GM12878 (cell line): Measurements from ENCODE around the gene SYT4. TPM values are rescaled to one million over a fixed set of nuclear protein-coding genes. Genes with fewer than 3 reads are reported as not detected.

Experiments
- ATAC-seq: fragments of 200-7000 bp; cut with Tn5 transposase; 3 replicates; pipeline ENCODE4 v1.9.1; 2020; ENCODE audit warnings: mild to moderate bottlenecking, moderate library complexity
- BruUV-seq: library from RNA; stranded (reverse); fragments of 400-500 nt; replicated peaks from 2 replicates; lab custom pipeline; 2021; lab: Mats Ljungman, UMichigan
- CTCF ChIA-PET: fragments of 300-600 bp; sonication (Branson Sonifier 250); formaldehyde crosslinking; extraction: SDS; loops from one replicate; lab custom pipeline; 2021; ENCODE audit warnings: inconsistent platforms; lab: Yijun Ruan, JAX
- POLR2A ChIA-PET: fragments of 350-600 bp; formaldehyde crosslinking; extraction: SDS; loops from one replicate; lab custom pipeline; 2021; ENCODE audit warnings: inconsistent platforms; lab: Charles Lee
- RAD21 ChIA-PET: fragments of 300-600 bp; sonication (Branson Sonifier 250); formaldehyde crosslinking; loops from one replicate; lab custom pipeline; 2023; ENCODE audit warnings: antibody characterized with exemption; ENCODE audit not compliant: unreplicated experiment; lab: Charles Lee
- SMC1A ChIA-PET: fragments of 300-600 bp; sonication (Branson Sonifier 250); formaldehyde crosslinking; loops from one replicate; lab custom pipeline; 2023; ENCODE audit not compliant: unreplicated experiment, uncharacterized antibody; lab: Charles Lee
- DNase-seq: peaks from one replicate; pipeline ENCODE4 v3.0.0-alpha.2; 2011; ENCODE audit warnings: low read depth, low spot score
- FAIRE-seq: peaks from 3 replicates; lab custom pipeline; 2011; peaks lifted over from hg19 to GRCh38; lab: Jason Lieb, UNC
- H2AFZ ChIP-seq: 2 replicates; pipeline ENCODE4 v1.6.0; 2011; ENCODE audit warnings: low read depth, low read length, control low read depth; ENCODE audit not compliant: control insufficient read depth
- H3K27ac ChIP-seq: 2 replicates; pipeline ENCODE4 v1.5.1; 2011; ENCODE audit warnings: control low read depth; ENCODE audit not compliant: control insufficient read depth, insufficient read depth
- H3K27me3 ChIP-seq, 2 experiments: replicated peaks in 1 of 2; 2 replicates each; pipeline versions ENCODE4 v1.6.0 to v1.6.1; 2011; ENCODE audit warnings: low read length in 1 of 2; ENCODE audit not compliant: control insufficient read depth in 2 of 2, insufficient read depth in 2 of 2
- H3K36me3 ChIP-seq, 2 experiments: 2 replicates each; pipeline ENCODE4 v1.5.1; 2011; ENCODE audit warnings: low read length in 1 of 2; ENCODE audit not compliant: control insufficient read depth in 2 of 2, insufficient read depth in 2 of 2
- H3K4me1 ChIP-seq: 2 replicates; pipeline ENCODE4 v1.6.1; 2011; ENCODE audit warnings: mild to moderate bottlenecking, low read length, moderate library complexity, mixed read lengths; ENCODE audit not compliant: control insufficient read depth, insufficient read depth
- H3K4me2 ChIP-seq: 2 replicates; pipeline ENCODE4 v1.6.0; 2011; ENCODE audit warnings: control low read depth; ENCODE audit not compliant: control insufficient read depth, insufficient read depth
- H3K4me3 ChIP-seq: fragments of 200-600 bp; sonication (generic); 2 replicates; pipeline ENCODE4 v1.5.1; 2016
- H3K79me2 ChIP-seq: 2 replicates; pipeline ENCODE4 v1.6.0; 2011; ENCODE audit warnings: low read length; ENCODE audit not compliant: control insufficient read depth, insufficient read depth
- H3K9ac ChIP-seq: 2 replicates; pipeline ENCODE4 v1.8.0; 2011; ENCODE audit warnings: low read length, control low read depth, mixed read lengths; ENCODE audit not compliant: control insufficient read depth, insufficient read depth
- H3K9me3 ChIP-seq: replicated peaks from 3 replicates; pipeline ENCODE4 v1.5.1; 2011; ENCODE audit warnings: mild to moderate bottlenecking, low read length; ENCODE audit not compliant: control insufficient read depth, insufficient read depth
- H4K20me1 ChIP-seq: 2 replicates; pipeline ENCODE4 v1.6.0; 2011; ENCODE audit not compliant: control insufficient read depth, insufficient read depth
- IRF5 ChIP-seq: fragments of 450-650 bp; IDR thresholded peaks from 2 replicates; pipeline ENCODE4 v1.6.1; 2017; ENCODE audit warnings: borderline replicate concordance
- JUND ChIP-seq: IDR thresholded peaks from 2 replicates; pipeline ENCODE4 v1.6.1; 2012; ENCODE audit warnings: low read depth, mild to moderate bottlenecking, low read length, improper control_type of control experiment, moderate library complexity
- NR2C2 ChIP-seq: IDR thresholded peaks from 2 replicates; pipeline ENCODE4 v1.6.1; 2011; ENCODE audit warnings: borderline replicate concordance, low read depth; ENCODE audit not compliant: control insufficient read depth, insufficient read length
- RUNX3 ChIP-seq: IDR thresholded peaks from 2 replicates; pipeline ENCODE4 v1.6.1; 2012; ENCODE audit warnings: low read length, inconsistent platforms
- SMAD5 ChIP-seq: IDR thresholded peaks from 2 replicates; pipeline ENCODE4 v1.6.1; 2016; ENCODE audit warnings: antibody characterized with exemption, low read depth
- SMARCA5 ChIP-seq: fragments of 450-650 bp; IDR thresholded peaks from 2 replicates; pipeline ENCODE4 v1.6.1; 2017; ENCODE audit warnings: mild to moderate bottlenecking
- SMC3 ChIP-seq: IDR thresholded peaks from 2 replicates; pipeline ENCODE4 v1.6.1; 2011; ENCODE audit warnings: low read length, improper control_type of control experiment, borderline replicate concordance
- SP1 ChIP-seq: IDR thresholded peaks from one replicate; pipeline ENCODE4 v1.6.1; 2011; ENCODE audit warnings: low read depth, low read length
- ZNF687 ChIP-seq: fragments of 450-650 bp; IDR thresholded peaks from 2 replicates; pipeline ENCODE4 v1.6.1; 2017; ENCODE audit warnings: mild to moderate bottlenecking, moderate library complexity
- WGBS: methylation state at CpG from one replicate; pipeline ENCODE4 v1.1.6; 2016; ENCODE audit warnings: low lambda C conversion rate; ENCODE audit not compliant: insufficient replicate concordance, insufficient coverage; ENCODE audit errors: missing lambda C conversion rate; 5-methylcytosine and 5-hydroxymethylcytosine counted together
- in situ Hi-C: fragments of 300-500 bp; cut with MboI; formaldehyde crosslinking; loops from 9 replicates; pipeline ENCODE4 v1.14.3; 2018; ENCODE audit warnings: mixed read lengths
- intact Hi-C: fragments of 100-400 bp; cut with micrococcal nuclease; formaldehyde crosslinking; loops from one replicate; pipeline ENCODE4 v1.14.2; 2022; ENCODE audit not compliant: unreplicated experiment
- polyA plus RNA-seq, 11 experiments: library from polyadenylated mRNA; depleted of rRNA in 4 of 11; unstranded in 6 of 11; stranded (reverse) in 5 of 11; fragments of >200 nt; fragmentation: Nextera tagmentation in 4 of 11; fragmentation: Illumina TruSeq in 1 of 11; extraction: Ambion mirVana in 4 of 11; extraction: Trizol in 1 of 11; gene quantifications; 1 replicate in 1 of 11; 2 replicates in 10 of 11; pipeline versions ENCODE4 v1.2.1 to v1.2.3, GENCODE V29; 2011 to 2016; ENCODE audit warnings: inconsistent platforms in 2 of 11, missing spikeins in 2 of 11, low read depth in 1 of 11
- total RNA-seq, 4 experiments: library from RNA; depleted of rRNA in 3 of 4; stranded (reverse); fragments of >200 nt in 3 of 4; fragmentation: Illumina TruSeq in 1 of 4; extraction: Trizol in 1 of 4; gene quantifications; 2 replicates each; pipeline versions ENCODE4 v1.2.1 to v1.2.3, GENCODE V29; 2013 to 2021
- TF ChIP-seq, protein P1 (sequence below): fragments of 450-650 bp; IDR thresholded peaks from 2 replicates; pipeline ENCODE4 v1.6.1; 2018; ENCODE audit warnings: borderline replicate concordance, mild to moderate bottlenecking; ENCODE audit not compliant: partially characterized antibody
- TF ChIP-seq, protein P2 (sequence below): fragments of 450-650 bp; IDR thresholded peaks from 2 replicates; pipeline ENCODE4 v1.6.1; 2017; ENCODE audit warnings: mild to moderate bottlenecking, moderate library complexity

The SYT4 gene
- total and polyA plus RNA-seq, 10 of the 15 experiments (the other 5 are each of a cell fraction or from before 2014, with no cell fraction given), result 0.09 to 0.18 (median 0.11) TPM; not detected in 7

- no peak for TF ChIP-seq RUNX3
- no peak for TF ChIP-seq IRF5
- TF ChIP-seq SMC3, result no peak
- no peak for TF ChIP-seq SMARCA5
Observed at GRCh38 chr18:43312891-43313290, 35.6 kb upstream of the SYT4 start (continued).

DNA sequence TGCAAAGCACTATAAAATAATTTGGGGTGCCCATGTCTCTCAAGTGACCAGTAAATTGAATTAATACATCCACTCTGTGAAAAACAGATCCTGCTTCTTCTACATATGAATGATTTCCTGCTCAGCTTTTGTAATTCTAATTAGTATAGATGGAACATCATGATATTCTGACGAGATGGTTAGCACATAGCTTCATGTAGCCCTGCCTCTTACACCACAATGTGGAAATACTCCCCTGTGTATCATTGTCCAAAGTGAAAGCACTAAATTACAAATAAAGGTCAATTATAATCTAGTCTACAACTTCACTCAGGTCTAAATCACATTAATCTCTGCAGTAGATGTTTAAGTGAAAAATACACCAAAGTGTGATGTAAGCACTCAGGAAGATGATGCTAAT, 32.9 kb upstream of the SYT4 start:
- POLR2A ChIA-PET, result no interaction called here
- no peaks in the 10 kb centered on the region for H3K79me2 ChIP-seq
- FAIRE-seq, result no peak
- TF ChIP-seq ZNF687 (no peak), JUND (no peak), SP1 (no peak), NR2C2 (no peak), SMAD5 (no peak)
- TF ChIP-seq, protein P1, sequence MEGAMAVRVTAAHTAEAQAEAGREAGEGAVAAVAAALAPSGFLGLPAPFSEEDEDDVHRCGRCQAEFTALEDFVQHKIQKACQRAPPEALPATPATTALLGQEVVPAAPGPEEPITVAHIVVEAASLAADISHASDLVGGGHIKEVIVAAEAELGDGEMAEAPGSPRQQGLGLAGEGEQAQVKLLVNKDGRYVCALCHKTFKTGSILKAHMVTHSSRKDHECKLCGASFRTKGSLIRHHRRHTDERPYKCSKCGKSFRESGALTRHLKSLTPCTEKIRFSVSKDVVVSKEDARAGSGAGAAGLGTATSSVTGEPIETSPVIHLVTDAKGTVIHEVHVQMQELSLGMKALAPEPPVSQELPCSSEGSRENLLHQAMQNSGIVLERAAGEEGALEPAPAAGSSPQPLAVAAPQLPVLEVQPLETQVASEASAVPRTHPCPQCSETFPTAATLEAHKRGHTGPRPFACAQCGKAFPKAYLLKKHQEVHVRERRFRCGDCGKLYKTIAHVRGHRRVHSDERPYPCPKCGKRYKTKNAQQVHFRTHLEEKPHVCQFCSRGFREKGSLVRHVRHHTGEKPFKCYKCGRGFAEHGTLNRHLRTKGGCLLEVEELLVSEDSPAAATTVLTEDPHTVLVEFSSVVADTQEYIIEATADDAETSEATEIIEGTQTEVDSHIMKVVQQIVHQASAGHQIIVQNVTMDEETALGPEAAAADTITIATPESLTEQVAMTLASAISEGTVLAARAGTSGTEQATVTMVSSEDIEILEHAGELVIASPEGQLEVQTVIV, result no peak
- TF ChIP-seq, protein P2, sequence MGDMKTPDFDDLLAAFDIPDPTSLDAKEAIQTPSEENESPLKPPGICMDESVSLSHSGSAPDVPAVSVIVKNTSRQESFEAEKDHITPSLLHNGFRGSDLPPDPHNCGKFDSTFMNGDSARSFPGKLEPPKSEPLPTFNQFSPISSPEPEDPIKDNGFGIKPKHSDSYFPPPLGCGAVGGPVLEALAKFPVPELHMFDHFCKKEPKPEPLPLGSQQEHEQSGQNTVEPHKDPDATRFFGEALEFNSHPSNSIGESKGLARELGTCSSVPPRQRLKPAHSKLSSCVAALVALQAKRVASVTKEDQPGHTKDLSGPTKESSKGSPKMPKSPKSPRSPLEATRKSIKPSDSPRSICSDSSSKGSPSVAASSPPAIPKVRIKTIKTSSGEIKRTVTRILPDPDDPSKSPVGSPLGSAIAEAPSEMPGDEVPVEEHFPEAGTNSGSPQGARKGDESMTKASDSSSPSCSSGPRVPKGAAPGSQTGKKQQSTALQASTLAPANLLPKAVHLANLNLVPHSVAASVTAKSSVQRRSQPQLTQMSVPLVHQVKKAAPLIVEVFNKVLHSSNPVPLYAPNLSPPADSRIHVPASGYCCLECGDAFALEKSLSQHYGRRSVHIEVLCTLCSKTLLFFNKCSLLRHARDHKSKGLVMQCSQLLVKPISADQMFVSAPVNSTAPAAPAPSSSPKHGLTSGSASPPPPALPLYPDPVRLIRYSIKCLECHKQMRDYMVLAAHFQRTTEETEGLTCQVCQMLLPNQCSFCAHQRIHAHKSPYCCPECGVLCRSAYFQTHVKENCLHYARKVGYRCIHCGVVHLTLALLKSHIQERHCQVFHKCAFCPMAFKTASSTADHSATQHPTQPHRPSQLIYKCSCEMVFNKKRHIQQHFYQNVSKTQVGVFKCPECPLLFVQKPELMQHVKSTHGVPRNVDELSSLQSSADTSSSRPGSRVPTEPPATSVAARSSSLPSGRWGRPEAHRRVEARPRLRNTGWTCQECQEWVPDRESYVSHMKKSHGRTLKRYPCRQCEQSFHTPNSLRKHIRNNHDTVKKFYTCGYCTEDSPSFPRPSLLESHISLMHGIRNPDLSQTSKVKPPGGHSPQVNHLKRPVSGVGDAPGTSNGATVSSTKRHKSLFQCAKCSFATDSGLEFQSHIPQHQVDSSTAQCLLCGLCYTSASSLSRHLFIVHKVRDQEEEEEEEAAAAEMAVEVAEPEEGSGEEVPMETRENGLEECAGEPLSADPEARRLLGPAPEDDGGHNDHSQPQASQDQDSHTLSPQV, result no peak

More for the DNA sequence above, 32.9 kb upstream of the SYT4 start:
- Histone ChIP-seq H3K9me3 (no peaks in the 10 kb centered on the region), H2AFZ (no peak overlapping the region), H3K36me3 (no peaks in the 10 kb centered on the region), H3K27ac (no peak overlapping the region), H3K9ac (no peak overlapping the region), H3K27me3 (no peaks in the 10 kb centered on the region), H3K4me2 (no peak overlapping the region), H3K4me1 (no peaks in the 10 kb centered on the region), H4K20me1 (no peaks in the 10 kb centered on the region), H3K4me3 (no peak overlapping the region)
- ChIA-PET CTCF (no interaction called here), SMC1A (no interaction called here), RAD21 (no interaction called here)
- intact Hi-C loops, result no loop called here
- in situ Hi-C loops, result no loop called here
- DNase-seq (no peak), ATAC-seq (no peak)
- no TSS peak for BruUV-seq
- WGBS, result 7% methylated on average over 1 of the region's 1 CpG
